GM18858 (cell line): ENCODE results near the gene CHST1.

Source experiments
- ATAC-seq: cut with Tn5 transposase; IDR thresholded peaks from one replicate; pipeline ENCODE4 v1.9.1; 2021; ENCODE audit not compliant: unreplicated experiment

The CHST1 gene

GRCh38 chr11:45609337-45609736 lies 56.1 kb downstream of the CHST1 start:
- no peak for ATAC-seq

DNA sequence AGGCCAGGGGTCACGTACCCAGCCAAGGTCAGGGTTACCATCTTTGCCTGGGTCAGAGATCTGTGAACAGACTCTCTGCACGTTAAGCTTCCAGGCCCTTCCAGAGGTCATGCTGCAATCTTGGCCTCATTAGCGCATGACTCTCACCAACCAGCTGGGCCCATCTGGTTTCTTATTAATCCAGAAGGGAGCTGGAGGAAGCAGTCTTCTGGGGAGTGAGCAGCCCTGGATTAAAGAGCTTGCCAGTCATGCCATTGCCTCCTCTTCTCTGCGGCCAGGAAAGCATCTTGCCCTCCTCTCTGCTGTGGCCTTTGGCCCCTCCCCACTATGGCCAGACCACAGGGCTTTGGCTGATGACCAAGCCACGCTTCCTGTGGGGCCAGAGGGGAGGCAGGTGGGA lies 57.4 kb downstream of the CHST1 start:
- ATAC-seq = no peak

- ATAC-seq = no peak
These were observed 58.7 kb downstream of the CHST1 start for GRCh38 chr11:45606514-45607281.

DNA sequence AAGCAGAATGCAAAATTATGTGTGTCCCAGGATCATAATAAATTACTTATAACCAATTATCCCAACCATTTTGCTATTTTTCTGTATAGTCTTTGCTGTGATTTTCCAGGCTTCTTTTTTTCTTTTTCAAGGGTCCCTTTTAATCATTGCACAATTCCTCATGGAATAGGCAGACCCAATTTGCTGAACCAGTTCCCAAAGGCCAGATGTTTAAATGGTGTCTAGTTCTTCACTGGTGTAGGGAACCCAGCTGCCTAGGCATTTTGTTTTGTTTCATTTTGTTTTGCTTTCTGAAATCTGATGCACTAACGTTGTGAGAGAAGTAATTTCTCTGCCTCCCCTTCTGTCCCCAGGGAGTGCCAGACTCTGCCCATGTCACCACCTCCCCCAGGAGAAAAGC lies 60.4 kb downstream of the CHST1 start:
- ATAC-seq = no peak

DNA sequence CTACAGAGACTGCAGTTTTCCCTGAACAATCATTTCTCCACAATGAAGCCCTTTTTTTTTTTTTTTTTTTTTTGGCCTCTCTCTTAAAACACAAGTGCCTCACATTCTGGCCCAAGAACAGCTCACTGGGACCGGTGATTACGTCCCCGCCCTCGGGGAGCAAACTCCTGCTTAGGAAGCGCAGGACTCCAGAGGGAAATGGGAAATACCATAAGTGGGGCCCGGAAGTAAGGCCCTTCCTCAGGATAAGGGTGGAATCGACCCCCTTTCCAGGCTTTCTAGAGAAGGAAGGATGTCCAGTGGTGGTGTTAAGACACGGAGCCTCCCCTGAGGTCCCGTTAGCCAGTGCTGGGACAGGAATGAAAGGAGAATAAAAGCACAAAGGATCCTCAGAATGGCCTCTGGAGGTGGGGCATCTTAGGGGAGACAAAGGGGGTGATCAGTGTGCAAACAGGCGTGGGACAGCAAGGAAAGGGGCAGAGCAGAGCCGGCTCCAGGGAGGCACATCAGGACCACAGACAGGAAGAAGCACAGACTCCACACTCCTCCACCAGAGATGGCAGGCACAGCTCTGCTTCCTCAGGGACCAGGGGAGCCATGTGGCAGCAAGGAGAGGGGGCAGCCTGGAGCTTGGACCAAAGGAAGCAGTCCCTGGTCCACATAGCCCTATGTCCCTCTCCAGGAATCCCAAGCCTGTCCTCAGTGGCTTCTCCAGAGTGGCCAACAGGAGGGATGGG lies 61.3 kb downstream of the CHST1 start:
- no peak for ATAC-seq

- ATAC-seq = no peak
These were observed 66.1 kb downstream of the CHST1 start for GRCh38 chr11:45599161-45599943.
